Gastrocnemius medialis (tissue), 4 donors: Measurements from ENCODE around the gene KDM3A. TPM values are rescaled to one million over a fixed set of nuclear protein-coding genes. Genes with fewer than 3 reads are reported as not detected.
A peak's percentile ranks its signal among the peaks of the same experiment; 100 is the strongest.

Experiments used
- ATAC-seq, 2 donors: fragments of 150-250 bp; one replicate each; pipeline ENCODE4 v1.9.1; 2016
- DNase-seq, 2 donors: peaks; one replicate each; pipeline ENCODE4 v3.0.0-alpha.2; 2019
- H3K27ac ChIP-seq, 4 donors: fragments of 200-600 bp; sonication (generic); 1 replicate in 1 of 4; 2 replicates in 3 of 4; pipeline ENCODE4 v1.5.1; 2016 to 2018; ENCODE audit warnings: mild to moderate bottlenecking in 2 of 4, moderate library complexity in 1 of 4
- H3K27me3 ChIP-seq, 3 donors: fragments of 200-600 bp; sonication (generic) in 2 of 3; 1 replicate in 1 of 3; 2 replicates in 2 of 3; pipeline versions ENCODE4 v1.5.1 to v1.6.0; 2016 to 2019; ENCODE audit warnings: mild to moderate bottlenecking in 1 of 3, moderate library complexity in 1 of 3
- H3K36me3 ChIP-seq, 2 donors: fragments of 200-600 bp; sonication (generic) in 1 of 2; one replicate each; pipeline ENCODE4 v1.5.1; 2017 to 2018
- H3K4me1 ChIP-seq, 2 donors: fragments of 200-600 bp; sonication (generic) in 1 of 2; one replicate each; pipeline ENCODE4 v1.5.1; 2016 to 2017; ENCODE audit warnings: mild to moderate bottlenecking in 2 of 2
- H3K4me3 ChIP-seq, 4 donors: fragments of 200-600 bp; sonication (generic) in 3 of 4; 1 replicate in 1 of 4; 2 replicates in 3 of 4; pipeline ENCODE4 v1.5.1; 2016 to 2019; ENCODE audit warnings: mild to moderate bottlenecking in 2 of 4
- H3K9me3 ChIP-seq, 3 donors: fragments of 200-600 bp; sonication (generic) in 2 of 3; 1 replicate in 1 of 3; 2 replicates in 2 of 3; pipeline ENCODE4 v1.5.1; 2016 to 2019
- CTCF ChIP-seq, 5 experiments: fragments of 450-650 bp in 3 of 5; fragments of 200-600 bp in 2 of 5; sonication (generic) in 2 of 5; IDR thresholded peaks in 4 of 5; conservative IDR thresholded peaks in 1 of 5; 1 replicate in 4 of 5; 2 replicates in 1 of 5; pipeline ENCODE4 v1.5.1; 2016 to 2019; ENCODE audit warnings: antibody characterized with exemption in 5 of 5, mild to moderate bottlenecking in 3 of 5, moderate library complexity in 3 of 5
- POLR2A ChIP-seq, 2 donors: fragments of 450-650 bp; IDR thresholded peaks; one replicate each; pipeline ENCODE4 v1.6.1; 2017; ENCODE audit warnings: antibody characterized with exemption in 2 of 2, mild to moderate bottlenecking in 2 of 2, moderate library complexity in 2 of 2
- in situ Hi-C, 4 donors: fragments of 200-750 bp; cut with MboI; loops; one replicate each; pipeline versions ENCODE4 v1.15.0 to v1.8.0; 2017; ENCODE audit warnings: low sequenced_read_pairs in 4 of 4
- intact Hi-C: fragments of 100-400 bp; cut with DNase I; formaldehyde crosslinking; loops from one replicate; pipeline ENCODE4 v1.15.1; 2023; ENCODE audit warnings: low total_unique reads
- total RNA-seq, 4 donors: library from RNA; depleted of rRNA; stranded (reverse); fragments of >200 nt; gene quantifications; one replicate each; pipeline versions ENCODE4 v1.1.0 to v1.2.3, GENCODE V29; 2016

KDM3A gene
- total RNA-seq, 4 donors from 2014 or later = 20.7 to 36.8 (median 26.1) TPM

DNA sequence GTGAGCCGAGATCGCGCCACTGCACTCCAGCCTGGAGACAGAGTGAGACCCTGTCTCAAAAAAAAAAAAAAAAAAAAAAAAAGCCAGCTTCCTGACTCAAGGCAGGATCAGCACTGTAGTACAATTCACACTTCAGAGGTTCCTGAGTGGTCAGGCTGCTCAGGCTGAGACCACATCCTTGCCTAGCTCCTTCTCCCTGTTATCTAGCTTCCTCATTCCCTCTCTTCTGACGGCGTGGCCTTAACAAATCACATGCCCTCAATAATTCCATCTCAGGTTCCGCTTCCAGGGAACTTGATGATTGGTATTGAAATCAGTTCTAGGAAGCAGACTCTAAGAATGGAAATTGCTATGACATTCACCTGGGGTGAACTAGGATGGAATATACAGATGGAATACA is 29.8 kb upstream of the KDM3A start:
- H3K9me3 ChIP-seq = no peaks in the 10 kb centered on the region
- H3K27me3 ChIP-seq = peaks cover 0 to 3% (median 0%) of the 10 kb centered on the region in 3 donors
- ATAC-seq (no peak), DNase-seq (no peak)
- intact Hi-C loops = no loop called here
- H3K4me1 ChIP-seq = no peaks in the 10 kb centered on the region
- H3K27ac ChIP-seq = no peak overlapping the region
- no peaks in the 10 kb centered on the region for H3K36me3 ChIP-seq
- TF ChIP-seq CTCF (IDR thresholded peaks at IDR 0.05 in 4 of 5, conservative IDR thresholded peaks at IDR 0.05 in 1 of 5) (no peak), POLR2A (IDR thresholded peaks at IDR 0.05) (no peak)
- in situ Hi-C loops = no loop called here
- H3K4me3 ChIP-seq = no peak overlapping the region

GRCh38 chr2:86412007-86412406 is 29.2 kb upstream of the KDM3A start:
- Histone ChIP-seq H3K4me3 (no peak overlapping the region), H3K36me3 (no peaks in the 10 kb centered on the region), H3K27me3 (peaks cover 0 to 3% (median 0%) of the 10 kb centered on the region in 3 donors), H3K9me3 (no peaks in the 10 kb centered on the region), H3K27ac (no peak overlapping the region), H3K4me1 (no peaks in the 10 kb centered on the region)
- TF ChIP-seq CTCF (IDR thresholded peaks at IDR 0.05 in 4 of 5, conservative IDR thresholded peaks at IDR 0.05 in 1 of 5) (no peak), POLR2A (IDR thresholded peaks at IDR 0.05) (no peak)
- ATAC-seq = no peak
- in situ Hi-C loops = no loop called here
- DNase-seq = no peak
- intact Hi-C loops = no loop called here

DNA sequence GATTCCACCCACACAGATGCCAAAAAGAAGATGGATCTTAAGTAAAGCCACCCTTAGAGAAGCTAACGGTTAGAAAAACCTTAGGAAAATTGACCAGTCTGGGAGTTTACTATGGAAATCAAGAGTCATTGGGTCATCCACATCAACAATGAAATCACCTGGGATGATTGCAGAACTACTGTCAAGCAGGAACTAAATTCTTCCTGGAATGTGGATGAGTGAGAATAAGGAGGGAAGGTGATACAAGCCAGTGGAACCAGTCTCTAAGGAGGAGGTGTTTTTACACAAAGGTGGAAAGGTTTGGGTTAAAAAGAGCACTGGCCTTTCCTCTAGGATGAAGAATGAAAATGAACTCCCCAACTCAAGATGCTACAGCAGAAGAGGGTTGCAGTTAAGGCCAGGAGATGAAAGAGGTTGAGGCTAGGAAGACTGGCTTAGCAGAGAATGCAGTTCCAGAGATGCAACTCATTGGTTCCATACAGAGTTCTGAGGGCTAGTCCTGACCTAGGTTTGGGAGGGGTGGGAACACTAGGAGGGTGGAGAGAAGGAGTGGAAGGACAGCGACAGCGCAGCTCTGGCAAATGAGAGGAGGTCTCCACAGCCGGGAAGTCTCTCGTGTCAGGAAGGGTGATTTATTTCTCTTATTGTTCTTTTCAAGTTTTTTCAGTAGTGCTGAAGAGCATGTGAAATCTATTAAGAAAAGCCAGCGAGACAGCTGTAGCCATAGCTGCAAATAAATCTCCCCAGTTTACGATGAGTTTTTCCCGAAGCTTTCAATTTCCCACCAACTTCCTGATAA is 27.7 kb upstream of the KDM3A start:
- peaks cover 0 to 3% (median 0%) of the 10 kb centered on the region in 3 donors for H3K27me3 ChIP-seq
- TF ChIP-seq POLR2A (IDR thresholded peaks at IDR 0.05) (no peak), CTCF (IDR thresholded peaks at IDR 0.05 in 4 of 5, conservative IDR thresholded peaks at IDR 0.05 in 1 of 5) (no peak)
- ATAC-seq = no peak
- no peaks in the 10 kb centered on the region for H3K9me3 ChIP-seq
- intact Hi-C loops (no loop called here), in situ Hi-C loops (no loop called here)
- no peak for DNase-seq
- H3K36me3 ChIP-seq = no peaks in the 10 kb centered on the region
- peak overlapping the region in 2 of 4 donors; percentile 13 to 19 for H3K4me3 ChIP-seq
- no peaks in the 10 kb centered on the region for H3K4me1 ChIP-seq
- H3K27ac ChIP-seq = no peak overlapping the region

DNA sequence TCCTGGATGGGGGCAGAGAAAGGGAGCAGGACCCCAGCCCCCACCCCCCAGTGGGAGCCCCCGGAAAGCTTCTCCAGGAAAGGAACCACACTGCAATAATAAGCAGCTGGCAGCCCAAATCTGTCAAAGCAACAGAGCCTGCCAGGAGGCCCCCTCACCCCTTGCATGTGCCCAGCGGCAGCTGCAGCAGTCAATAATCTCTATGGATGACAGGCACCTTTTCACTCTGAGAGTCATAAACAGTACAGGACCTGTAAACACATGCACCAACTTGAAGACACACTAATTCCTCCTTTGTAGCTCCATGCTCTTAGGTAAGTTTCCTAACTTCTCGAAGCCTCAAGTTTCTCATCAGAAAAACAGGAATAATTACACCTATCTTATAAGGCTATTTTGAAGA is 26.2 kb upstream of the KDM3A start:
- Histone ChIP-seq H3K27me3 (peaks cover 0 to 3% (median 0%) of the 10 kb centered on the region in 3 donors), H3K9me3 (no peaks in the 10 kb centered on the region), H3K4me1 (no peaks in the 10 kb centered on the region), H3K4me3 (no peak overlapping the region), H3K36me3 (no peaks in the 10 kb centered on the region), H3K27ac (no peak overlapping the region)
- DNase-seq (no peak), ATAC-seq (no peak)
- in situ Hi-C loops (no loop called here), intact Hi-C loops (no loop called here)
- no peak for TF ChIP-seq POLR2A (IDR thresholded peaks at IDR 0.05)
- TF ChIP-seq CTCF (IDR thresholded peaks at IDR 0.05 in 4 of 5, conservative IDR thresholded peaks at IDR 0.05 in 1 of 5) = no peak
